AG20443 (cell line): ENCODE measurements around the gene BIRC3.
A peak's percentile ranks its signal among the peaks of the same experiment; 100 is the strongest.
"Not testable (repeated sequence)": the region's sequence is repeated elsewhere in the genome, so short reads cannot be mapped to it uniquely, and the experiment has no call there.

Experiments
- DNase-seq: peaks from one replicate; pipeline ENCODE4 v3.0.0; 2012; ENCODE audit warnings: low spot score, mixed read lengths

Gene BIRC3

GRCh38 chr11:102295045-102295444 is 22.2 kb upstream of the BIRC3 start:
- DNase-seq: no peak

- DNase-seq: not testable (repeated sequence)
These were observed 20.5 kb upstream of the BIRC3 start for GRCh38 chr11:102296757-102297156.

- DNase-seq: not testable (repeated sequence)
These were observed 16.4 kb upstream of the BIRC3 start for GRCh38 chr11:102300837-102301236.

GRCh38 chr11:102302241-102302640 is 15.0 kb upstream of the BIRC3 start:
- DNase-seq: no peak

- DNase-seq: no peak
These were observed 12.6 kb upstream of the BIRC3 start for GRCh38 chr11:102304686-102305085.

- no peak for DNase-seq
These were observed 11.8 kb upstream of the BIRC3 start for GRCh38 chr11:102305352-102306047.

GRCh38 chr11:102306048-102306597 is 11.2 kb upstream of the BIRC3 start:
- DNase-seq: no peak

GRCh38 chr11:102306817-102307726 is 10.2 kb upstream of the BIRC3 start:
- no peak for DNase-seq

- DNase-seq: no peak
These were observed 9.6 kb upstream of the BIRC3 start for GRCh38 chr11:102307727-102308038.

GRCh38 chr11:102309621-102310541 is 7.4 kb upstream of the BIRC3 start:
- no peak for DNase-seq

GRCh38 chr11:102312667-102313066 is 4.6 kb upstream of the BIRC3 start:
- no peak for DNase-seq

- DNase-seq: no peak
These were observed 3.9 kb upstream of the BIRC3 start for GRCh38 chr11:102313238-102313940.

- DNase-seq: no peak
These were observed 2.5 kb upstream of the BIRC3 start for GRCh38 chr11:102314784-102315183.

- DNase-seq: no peak
These were observed 859 bp upstream of the BIRC3 start for GRCh38 chr11:102316346-102316904.

GRCh38 chr11:102317768-102318103 is 452 bp downstream of the BIRC3 start:
- no peak for DNase-seq

- DNase-seq: no peak
These were observed 1.2 kb downstream of the BIRC3 start for GRCh38 chr11:102318469-102318868.

- no peak for DNase-seq
These were observed 2.3 kb downstream of the BIRC3 start for GRCh38 chr11:102319544-102319943.

GRCh38 chr11:102320188-102320587 is 2.9 kb downstream of the BIRC3 start:
- DNase-seq: no peak

- no peak for DNase-seq
These were observed 3.4 kb downstream of the BIRC3 start for GRCh38 chr11:102320679-102321078.

GRCh38 chr11:102322560-102322959 is 5.3 kb downstream of the BIRC3 start:
- no peak for DNase-seq

- peak; percentile 53 for DNase-seq
These were observed 6.4 kb downstream of the BIRC3 start for GRCh38 chr11:102323542-102324251.
